ENCODE data around the gene COX10.

Gene COX10

DNA sequence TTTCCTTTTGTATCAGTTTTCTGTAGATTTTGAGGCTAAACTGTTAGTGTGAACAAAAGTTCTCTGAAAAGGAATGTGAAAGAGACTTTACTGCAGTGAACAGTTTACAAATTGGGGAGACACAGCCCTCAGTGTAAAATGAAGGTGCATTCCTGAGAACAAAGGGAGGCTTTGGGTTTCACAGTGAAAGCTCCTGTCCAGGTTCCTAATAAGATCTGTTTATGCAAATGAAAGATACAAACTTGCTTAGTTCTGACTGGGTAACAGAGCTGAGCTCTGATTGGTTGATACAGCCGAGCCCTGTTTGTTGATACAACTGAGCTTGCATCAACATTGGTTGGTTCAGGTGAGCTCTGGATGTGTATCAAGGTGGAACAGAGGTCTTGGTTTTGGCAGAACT is 175.7 kb downstream of the COX10 start:
- H3K9ac ChIP-seq (ENCODE audit: insufficient read length), result no peak overlapping the region
- H3K36me3 ChIP-seq (ENCODE audit: insufficient read depth, low read length), result no peaks in the 10 kb centered on the region
- TF ChIP-seq EZH2 (IDR thresholded peaks at IDR 0.05), result no peak
- TF ChIP-seq POLR2AphosphoS5 (IDR thresholded peaks at IDR 0.05; ENCODE audit: borderline replicate concordance, low read depth, low read length), result no peak
- no peak for TF ChIP-seq FOXP2 (optimal IDR thresholded peaks at IDR 0.05; ENCODE audit: control extremely low read depth, extremely low read length, insufficient read depth)
- no peak overlapping the region for H3K27ac ChIP-seq
- no peak for DNase-seq (ENCODE audit: low read depth, low spot score)
- H3K9me3 ChIP-seq (ENCODE audit: low read depth, low read length), result no peaks in the 10 kb centered on the region
- H3K4me3 ChIP-seq, result no peak overlapping the region

DNA sequence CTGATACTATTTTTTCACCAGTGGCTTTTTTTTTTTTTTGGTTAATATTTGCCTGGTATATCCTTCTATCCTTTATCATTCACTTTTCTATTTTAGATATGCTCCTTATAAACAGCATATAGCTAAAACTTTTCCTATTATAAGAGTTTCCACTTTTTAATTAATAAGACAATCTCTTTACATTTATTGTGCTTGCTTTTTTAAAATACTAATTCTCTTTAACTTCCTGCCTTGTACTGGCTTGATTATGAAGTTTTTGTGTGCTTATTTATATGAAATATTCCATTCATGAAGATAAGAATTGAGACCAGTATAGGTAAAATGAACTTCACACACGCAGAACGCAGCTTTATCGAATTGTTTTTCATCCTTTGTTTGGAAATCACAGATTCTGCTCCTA is 176.3 kb downstream of the COX10 start:
- TF ChIP-seq EZH2 (IDR thresholded peaks at IDR 0.05), result no peak
- TF ChIP-seq POLR2AphosphoS5 (IDR thresholded peaks at IDR 0.05; ENCODE audit: borderline replicate concordance, low read depth, low read length), result no peak
- TF ChIP-seq FOXP2 (optimal IDR thresholded peaks at IDR 0.05; ENCODE audit: control extremely low read depth, extremely low read length, insufficient read depth), result no peak
- Histone ChIP-seq H3K27ac (no peak overlapping the region), H3K4me3 (no peak overlapping the region), H3K9ac (ENCODE audit: insufficient read length) (no peak overlapping the region), H3K9me3 (ENCODE audit: low read depth, low read length) (no peaks in the 10 kb centered on the region), H3K36me3 (ENCODE audit: insufficient read depth, low read length) (no peaks in the 10 kb centered on the region)
- no peak for DNase-seq (ENCODE audit: low read depth, low spot score)

All from SK-N-MC (cell line).